DND-41 (cell line): ENCODE data around the gene SLC50A1.

Experiments
- EZH2 ChIP-seq: IDR thresholded peaks from 3 replicates; pipeline ENCODE4 v1.6.1; 2012; ENCODE audit warnings: borderline replicate concordance, low read depth, mild to moderate bottlenecking, moderate library complexity, low read length, inconsistent platforms; ENCODE audit not compliant: severe bottlenecking
- TF ChIP-seq, protein P1 (sequence below): IDR thresholded peaks from 2 replicates; pipeline ENCODE4 v1.5.1; 2012; ENCODE audit warnings: borderline replicate concordance, low read length, moderate library complexity, mild to moderate bottlenecking; ENCODE audit not compliant: poor library complexity, severe bottlenecking; ENCODE audit errors: extremely low read depth

- TF ChIP-seq EZH2, result peak; percentile 90
- TF ChIP-seq, protein P1, sequence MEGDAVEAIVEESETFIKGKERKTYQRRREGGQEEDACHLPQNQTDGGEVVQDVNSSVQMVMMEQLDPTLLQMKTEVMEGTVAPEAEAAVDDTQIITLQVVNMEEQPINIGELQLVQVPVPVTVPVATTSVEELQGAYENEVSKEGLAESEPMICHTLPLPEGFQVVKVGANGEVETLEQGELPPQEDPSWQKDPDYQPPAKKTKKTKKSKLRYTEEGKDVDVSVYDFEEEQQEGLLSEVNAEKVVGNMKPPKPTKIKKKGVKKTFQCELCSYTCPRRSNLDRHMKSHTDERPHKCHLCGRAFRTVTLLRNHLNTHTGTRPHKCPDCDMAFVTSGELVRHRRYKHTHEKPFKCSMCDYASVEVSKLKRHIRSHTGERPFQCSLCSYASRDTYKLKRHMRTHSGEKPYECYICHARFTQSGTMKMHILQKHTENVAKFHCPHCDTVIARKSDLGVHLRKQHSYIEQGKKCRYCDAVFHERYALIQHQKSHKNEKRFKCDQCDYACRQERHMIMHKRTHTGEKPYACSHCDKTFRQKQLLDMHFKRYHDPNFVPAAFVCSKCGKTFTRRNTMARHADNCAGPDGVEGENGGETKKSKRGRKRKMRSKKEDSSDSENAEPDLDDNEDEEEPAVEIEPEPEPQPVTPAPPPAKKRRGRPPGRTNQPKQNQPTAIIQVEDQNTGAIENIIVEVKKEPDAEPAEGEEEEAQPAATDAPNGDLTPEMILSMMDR, result no peak
Observed at GRCh38 chr1:155127967-155128754, 7.5 kb upstream of the SLC50A1 start.
